Stromal cell of bone marrow (primary cell): ENCODE data around the gene CLDN4.

Source experiments
- DNase-seq: peaks from one replicate; pipeline ENCODE4 v3.0.0-alpha.2; 2012; ENCODE audit warnings: low read depth

Gene CLDN4

GRCh38 chr7:73872056-73872908, 41.5 kb downstream of the CLDN4 start:
- DNase-seq: no peak

- DNase-seq: no peak
Observed at GRCh38 chr7:73876361-73876760, 45.6 kb downstream of the CLDN4 start.

- DNase-seq: no peak
Observed at GRCh38 chr7:73876973-73877372, 46.2 kb downstream of the CLDN4 start.

- DNase-seq: no peak
Observed at GRCh38 chr7:73879977-73880681, 49.3 kb downstream of the CLDN4 start.

- no peak for DNase-seq
Observed at GRCh38 chr7:73880755-73881328, 50.0 kb downstream of the CLDN4 start.

GRCh38 chr7:73881352-73882046, 50.7 kb downstream of the CLDN4 start:
- no peak for DNase-seq

GRCh38 chr7:73882047-73882402, 51.2 kb downstream of the CLDN4 start:
- DNase-seq: no peak
